Subcutaneous adipose tissue (tissue), 4 donors: ENCODE results near the gene TUBE1. TPM values are rescaled to one million over a fixed set of nuclear protein-coding genes. Genes with fewer than 3 reads are reported as not detected.

Experiments used
- total RNA-seq, 4 donors: library from RNA; depleted of rRNA; stranded (reverse); fragments of >200 nt; gene quantifications; one replicate each; pipeline ENCODE4 v1.1.0, GENCODE V29; 2016
- TF ChIP-seq, protein P1 (sequence below): fragments of 450-650 bp; IDR thresholded peaks from one replicate; pipeline ENCODE4 v1.5.1; 2016; ENCODE audit warnings: low read depth, mild to moderate bottlenecking, control low read depth, antibody characterized with exemption, moderate library complexity

Gene TUBE1
- total RNA-seq, 4 donors from 2014 or later: 27.2 to 57.6 (median 34.7) TPM

- TF ChIP-seq, protein P1, sequence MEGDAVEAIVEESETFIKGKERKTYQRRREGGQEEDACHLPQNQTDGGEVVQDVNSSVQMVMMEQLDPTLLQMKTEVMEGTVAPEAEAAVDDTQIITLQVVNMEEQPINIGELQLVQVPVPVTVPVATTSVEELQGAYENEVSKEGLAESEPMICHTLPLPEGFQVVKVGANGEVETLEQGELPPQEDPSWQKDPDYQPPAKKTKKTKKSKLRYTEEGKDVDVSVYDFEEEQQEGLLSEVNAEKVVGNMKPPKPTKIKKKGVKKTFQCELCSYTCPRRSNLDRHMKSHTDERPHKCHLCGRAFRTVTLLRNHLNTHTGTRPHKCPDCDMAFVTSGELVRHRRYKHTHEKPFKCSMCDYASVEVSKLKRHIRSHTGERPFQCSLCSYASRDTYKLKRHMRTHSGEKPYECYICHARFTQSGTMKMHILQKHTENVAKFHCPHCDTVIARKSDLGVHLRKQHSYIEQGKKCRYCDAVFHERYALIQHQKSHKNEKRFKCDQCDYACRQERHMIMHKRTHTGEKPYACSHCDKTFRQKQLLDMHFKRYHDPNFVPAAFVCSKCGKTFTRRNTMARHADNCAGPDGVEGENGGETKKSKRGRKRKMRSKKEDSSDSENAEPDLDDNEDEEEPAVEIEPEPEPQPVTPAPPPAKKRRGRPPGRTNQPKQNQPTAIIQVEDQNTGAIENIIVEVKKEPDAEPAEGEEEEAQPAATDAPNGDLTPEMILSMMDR: no peak
These were observed 28.9 kb upstream of the TUBE1 start for GRCh38 chr6:112116221-112116620.

- TF ChIP-seq, protein P1: no peak
These were observed 27.4 kb upstream of the TUBE1 start for GRCh38 chr6:112114577-112115223.

GRCh38 chr6:112113918-112114317, 26.6 kb upstream of the TUBE1 start:
- TF ChIP-seq, protein P1: no peak

DNA sequence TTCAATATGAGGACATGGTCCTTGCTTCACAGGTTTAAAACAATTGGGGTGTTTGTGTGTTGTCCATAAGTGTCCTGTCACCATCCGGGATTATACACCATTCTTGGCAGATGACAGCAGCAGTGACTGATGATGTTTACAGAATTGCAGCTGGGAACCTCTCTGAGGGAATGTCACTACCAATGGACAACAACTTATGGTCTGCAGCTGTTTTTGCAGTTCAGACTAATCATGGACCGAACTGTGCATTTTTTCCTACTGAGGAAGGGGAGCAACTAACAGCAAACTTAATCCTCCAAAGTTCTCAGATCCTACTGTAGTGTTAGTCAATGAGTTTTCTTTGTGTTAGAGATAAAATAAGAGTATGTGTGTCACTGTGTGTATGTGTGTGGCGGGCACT, 26.1 kb upstream of the TUBE1 start:
- TF ChIP-seq, protein P1: no peak

DNA sequence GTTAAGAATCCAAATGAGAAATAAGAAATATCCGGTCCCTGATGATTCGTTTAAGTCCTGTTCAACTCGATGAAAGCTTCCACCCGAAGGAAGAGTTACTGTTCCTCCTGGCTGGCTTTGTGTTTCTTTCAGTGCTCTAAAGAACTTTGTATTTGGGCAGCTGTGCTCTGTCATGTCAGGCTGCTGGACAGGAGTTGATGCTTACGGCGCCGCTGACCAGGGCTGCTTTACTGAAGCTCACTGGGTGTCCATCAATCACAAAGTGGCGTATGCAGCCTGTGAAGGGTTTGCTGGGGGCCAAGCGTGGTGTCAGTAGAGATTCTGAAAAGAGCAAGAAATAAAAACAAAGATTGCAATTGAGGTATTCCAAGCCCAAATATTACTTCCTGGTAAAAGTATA, 22.0 kb upstream of the TUBE1 start:
- TF ChIP-seq, protein P1: no peak

GRCh38 chr6:112106562-112106961, 19.3 kb upstream of the TUBE1 start:
- TF ChIP-seq, protein P1: no peak

DNA sequence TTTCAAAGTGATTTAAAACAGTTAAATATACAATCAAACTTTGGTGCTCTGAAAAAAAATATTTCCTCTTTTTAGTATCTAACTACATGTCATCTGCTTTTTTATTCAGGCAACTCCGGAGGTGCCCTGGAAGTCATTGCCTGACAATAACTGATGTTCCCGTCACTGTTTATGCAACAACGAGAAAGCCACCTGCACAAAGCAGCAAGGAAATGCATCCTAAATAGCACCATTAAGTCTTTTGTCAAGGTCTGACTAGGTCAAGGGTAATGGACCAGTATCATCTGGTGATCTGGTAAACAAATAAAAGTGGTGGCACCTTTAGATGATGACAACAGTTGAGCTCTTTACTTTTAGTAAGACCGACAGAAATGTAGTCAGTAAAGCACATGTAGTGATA, 13.3 kb upstream of the TUBE1 start:
- TF ChIP-seq, protein P1: no peak
